Activated CD8-positive, alpha-beta memory T cell treated with anti-CD3 and anti-CD28 coated beads, Interleukin-2, amount 10 ng/mL, durations not matched to agents 7 days and 5 days (primary cell): ENCODE results near the gene BMP8B. TPM values are rescaled to one million over a fixed set of nuclear protein-coding genes. Genes with fewer than 3 reads are reported as not detected.
A peak's percentile ranks its signal among the peaks of the same experiment; 100 is the strongest.
"Not testable (repeated sequence)": the region's sequence is repeated elsewhere in the genome, so short reads cannot be mapped to it uniquely, and the experiment has no call there.

ENCODE experiments used
- ATAC-seq: fragments of 150-1000 bp; cut with Tn5 transposase; one replicate; pipeline ENCODE4 v1.10.0; 2021; ENCODE audit warnings: moderate library complexity
- CTCF ChIA-PET: fragments of 350-600 bp; sonication (Branson Sonifier 250); formaldehyde crosslinking; loops from one replicate; lab custom pipeline; 2021; ENCODE audit warnings: antibody characterized with exemption; lab: Charles Lee
- DNase-seq: peaks from one replicate; pipeline ENCODE4 v3.0.0-alpha.2; 2020
- H3K27ac Mint-ChIP-seq: one replicate; pipeline ENCODE4 v1.8.0; 2021; ENCODE audit warnings: mild to moderate bottlenecking, mixed read lengths
- H3K27me3 Mint-ChIP-seq: one replicate; pipeline ENCODE4 v1.8.0; 2021; ENCODE audit warnings: mixed read lengths
- H3K36me3 Mint-ChIP-seq: one replicate; pipeline ENCODE4 v1.8.0; 2021; ENCODE audit warnings: mild to moderate bottlenecking, mixed read lengths
- H3K4me1 Mint-ChIP-seq: one replicate; pipeline ENCODE4 v1.8.0; 2021; ENCODE audit warnings: mixed read lengths
- H3K4me3 Mint-ChIP-seq: one replicate; pipeline ENCODE4 v1.8.0; 2021; ENCODE audit warnings: mild to moderate bottlenecking, moderate library complexity, mixed read lengths
- H3K9me3 Mint-ChIP-seq: one replicate; pipeline ENCODE4 v1.8.0; 2022; ENCODE audit warnings: low read depth, mixed read lengths
- total RNA-seq, 2 experiments: library from RNA; stranded (reverse); gene quantifications; one replicate each; pipeline ENCODE4 v1.2.3, GENCODE V29; 2021

BMP8B gene
- total RNA-seq, 2 experiments from 2014 or later: 0.47 to 0.61 TPM

- Mint-ChIP-seq H3K27me3 (no peaks in the 10 kb centered on the region), H3K4me3 (no peak overlapping the region), H3K4me1 (peaks cover 11% of the 10 kb centered on the region), H3K27ac (no peak overlapping the region), H3K9me3 (no peaks in the 10 kb centered on the region), H3K36me3 (peaks cover 2% of the 10 kb centered on the region)
- DNase-seq (no peak), ATAC-seq (no peak)
- CTCF ChIA-PET: interaction anchor here (0.7 to 1.5 kb wide), 4 partner anchors 41 to 1343 kb away, joined by 3 to 4 read pairs (median 3); no protein-coding TSS in a partner anchor
Observed at GRCh38 chr1:39802496-39803260, 14.0 kb upstream of the BMP8B start.

- Mint-ChIP-seq H3K9me3 (no peaks in the 10 kb centered on the region), H3K4me1 (peaks cover 15% of the 10 kb centered on the region), H3K36me3 (peaks cover 2% of the 10 kb centered on the region), H3K27ac (no peak overlapping the region), H3K4me3 (no peak overlapping the region), H3K27me3 (no peaks in the 10 kb centered on the region)
- DNase-seq (no peak), ATAC-seq (no peak)
- CTCF ChIA-PET: interaction anchor here (0.8 to 3.4 kb wide), 23 partner anchors 11 to 234 kb away, joined by 3 to 29 read pairs (median 4); partner anchors contain the start of genes MYCL, NT5C1A and PPIE
Observed at GRCh38 chr1:39800471-39800835, 11.8 kb upstream of the BMP8B start.

DNA sequence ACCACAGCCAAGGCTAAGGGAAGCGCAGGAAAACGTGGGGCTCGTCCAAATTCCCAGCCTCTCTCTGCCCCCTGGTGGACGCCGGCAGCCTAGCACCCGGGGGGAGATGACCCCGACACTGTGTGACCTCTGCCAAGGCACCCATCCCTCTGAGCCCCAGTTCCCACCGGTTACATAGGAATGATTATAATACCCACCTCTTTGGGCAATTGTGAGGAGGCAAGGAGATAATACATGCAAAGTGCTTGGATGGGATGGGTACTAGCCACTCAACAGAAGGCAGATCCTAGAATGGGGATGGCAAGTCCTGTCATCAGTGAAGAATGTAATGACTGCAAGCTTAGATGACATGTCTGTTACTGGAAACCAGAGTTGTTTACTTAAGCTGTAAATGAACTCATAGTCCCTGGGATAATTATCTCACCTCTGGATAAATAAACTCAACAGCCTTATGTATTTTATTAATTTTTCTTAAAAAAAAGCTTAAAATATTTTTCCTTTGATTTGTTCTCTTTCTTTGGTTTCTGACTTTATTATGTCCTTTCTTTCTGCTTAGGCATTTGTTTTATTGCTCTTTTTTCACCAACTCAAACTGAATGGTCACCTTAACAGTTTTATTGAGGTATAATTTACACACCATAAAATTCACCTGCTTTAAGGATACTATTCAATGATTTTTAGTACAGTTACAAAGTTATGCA lies 11.3 kb upstream of the BMP8B start:
- Mint-ChIP-seq H3K4me3 (peak overlapping the region; percentile 64), H3K9me3 (no peaks in the 10 kb centered on the region), H3K36me3 (no peaks in the 10 kb centered on the region), H3K27me3 (no peaks in the 10 kb centered on the region), H3K4me1 (peaks cover 15% of the 10 kb centered on the region), H3K27ac (peak overlapping the region; percentile 87)
- ATAC-seq (peak; percentile 72), DNase-seq (peak; percentile 80)
- CTCF ChIA-PET: interaction anchor here (0.6 to 3.4 kb wide), 38 partner anchors 9 to 235 kb away, joined by 3 to 29 read pairs (median 4); partner anchors contain the start of genes HPCAL4, MYCL, NT5C1A and PPIE

DNA sequence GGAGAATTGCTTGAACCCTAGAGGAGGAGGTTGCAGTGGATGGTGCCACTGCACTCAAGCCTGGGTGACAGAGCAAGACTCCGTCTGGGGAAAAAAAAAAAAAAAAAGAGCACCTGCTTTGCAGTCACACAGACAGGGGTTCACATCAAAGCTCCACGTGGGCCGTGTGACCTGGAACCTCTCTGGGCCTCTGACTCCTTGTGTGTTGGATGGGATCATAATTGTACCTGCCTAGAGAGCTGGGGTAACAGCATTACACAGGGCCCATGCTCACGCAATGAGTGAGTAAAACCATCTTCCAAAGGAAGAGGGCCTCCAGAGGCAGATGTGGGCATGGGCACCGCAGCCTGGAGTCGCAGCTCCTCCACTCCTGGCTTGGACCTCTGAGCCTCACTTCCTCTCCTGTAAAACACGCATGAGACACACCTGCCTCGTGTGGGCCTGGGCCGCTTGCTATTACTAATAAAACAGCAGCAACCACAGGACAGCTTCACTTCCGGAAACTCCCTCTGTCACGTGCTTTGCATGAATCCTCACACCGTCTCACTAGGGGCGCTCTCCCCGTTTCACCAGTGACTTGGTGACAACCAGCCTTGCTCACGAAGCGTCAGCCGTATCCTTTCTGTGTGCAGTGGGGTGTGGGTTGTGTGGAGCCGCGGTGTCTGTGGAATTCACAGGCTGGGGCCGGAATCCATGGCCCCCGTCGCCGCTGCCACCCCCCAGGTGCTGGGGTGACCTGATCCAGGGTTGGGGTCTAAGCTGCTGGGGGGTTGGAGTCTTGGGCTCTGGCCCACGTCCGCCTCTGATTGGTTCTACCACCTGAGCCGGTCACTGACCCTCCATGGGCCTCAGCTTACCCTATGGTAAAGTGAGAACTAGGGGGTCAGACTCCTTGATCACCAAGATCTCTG lies 10.4 kb upstream of the BMP8B start:
- peak; percentile 96 for DNase-seq
- not testable (repeated sequence) for H3K9me3 Mint-ChIP-seq, H3K27me3 Mint-ChIP-seq, H3K36me3 Mint-ChIP-seq
- CTCF ChIA-PET: interaction anchor here (0.5 to 3.4 kb wide), 43 partner anchors 8 to 615 kb away, joined by 3 to 29 read pairs (median 4); partner anchors contain the start of genes HPCAL4, MYCL, NT5C1A and PPIE
- ATAC-seq: peak; percentile 97
- H3K4me1 Mint-ChIP-seq: peaks cover 15% of the 10 kb centered on the region
- H3K27ac Mint-ChIP-seq: peak overlapping the region; percentile 87
- peak overlapping the region; percentile 64 for H3K4me3 Mint-ChIP-seq

- no peak for ATAC-seq
- no peak overlapping the region for H3K27ac Mint-ChIP-seq
- H3K4me1 Mint-ChIP-seq: peaks cover 21% of the 10 kb centered on the region
- no peaks in the 10 kb centered on the region for H3K36me3 Mint-ChIP-seq
- CTCF ChIA-PET: no interaction called here
- DNase-seq: no peak
- H3K9me3 Mint-ChIP-seq: no peaks in the 10 kb centered on the region
- H3K4me3 Mint-ChIP-seq: no peak overlapping the region
- H3K27me3 Mint-ChIP-seq: peaks cover 10% of the 10 kb centered on the region
Observed at GRCh38 chr1:39795651-39796050, 7.0 kb upstream of the BMP8B start.

GRCh38 chr1:39791838-39792237 lies 3.2 kb upstream of the BMP8B start:
- no peaks in the 10 kb centered on the region for H3K9me3 Mint-ChIP-seq
- H3K4me1 Mint-ChIP-seq: peaks cover 16% of the 10 kb centered on the region
- peaks cover 28% of the 10 kb centered on the region for H3K27me3 Mint-ChIP-seq
- H3K4me3 Mint-ChIP-seq: no peak overlapping the region
- ATAC-seq (no peak), DNase-seq (no peak)
- no peaks in the 10 kb centered on the region for H3K36me3 Mint-ChIP-seq
- no peak overlapping the region for H3K27ac Mint-ChIP-seq
- CTCF ChIA-PET: interaction anchor here (1.2 to 1.4 kb wide), 2 partner anchors 10 to 110 kb away, joined by 3 read pairs; partner anchors contain the start of gene MYCL

GRCh38 chr1:39789571-39790110 lies 976 bp upstream of the BMP8B start:
- peak overlapping the region; percentile 36 for H3K27ac Mint-ChIP-seq
- DNase-seq (no peak), ATAC-seq (no peak)
- H3K27me3 Mint-ChIP-seq: peaks cover 32% of the 10 kb centered on the region
- H3K4me1 Mint-ChIP-seq: peaks cover 12% of the 10 kb centered on the region
- peak overlapping the region; percentile 69 for H3K4me3 Mint-ChIP-seq
- no peaks in the 10 kb centered on the region for H3K9me3 Mint-ChIP-seq
- CTCF ChIA-PET: interaction anchor here (0.6 to 1.3 kb wide), 3 partner anchors 9 to 188 kb away, joined by 3 to 18 read pairs (median 3); no protein-coding TSS in a partner anchor
- no peaks in the 10 kb centered on the region for H3K36me3 Mint-ChIP-seq

GRCh38 chr1:39788426-39788757 lies 273 bp downstream of the BMP8B start:
- DNase-seq (no peak), ATAC-seq (peak; percentile 31)
- no peaks in the 10 kb centered on the region for H3K9me3 Mint-ChIP-seq
- peaks cover 12% of the 10 kb centered on the region for H3K4me1 Mint-ChIP-seq
- no peaks in the 10 kb centered on the region for H3K36me3 Mint-ChIP-seq
- CTCF ChIA-PET: no interaction called here
- no peak overlapping the region for H3K4me3 Mint-ChIP-seq
- peaks cover 32% of the 10 kb centered on the region for H3K27me3 Mint-ChIP-seq
- no peak overlapping the region for H3K27ac Mint-ChIP-seq

- CTCF ChIA-PET: interaction anchor here (1.1 kb wide), 1 partner anchor 11 kb away, joined by 4 read pairs; no protein-coding TSS in a partner anchor
- DNase-seq, H3K4me3 Mint-ChIP-seq, ATAC-seq, H3K27ac Mint-ChIP-seq, H3K9me3 Mint-ChIP-seq, H3K36me3 Mint-ChIP-seq: not testable (repeated sequence)
- peaks cover 32% of the 10 kb centered on the region for H3K27me3 Mint-ChIP-seq
- peaks cover 12% of the 10 kb centered on the region for H3K4me1 Mint-ChIP-seq
Observed at GRCh38 chr1:39787964-39788363, 701 bp downstream of the BMP8B start.

DNA sequence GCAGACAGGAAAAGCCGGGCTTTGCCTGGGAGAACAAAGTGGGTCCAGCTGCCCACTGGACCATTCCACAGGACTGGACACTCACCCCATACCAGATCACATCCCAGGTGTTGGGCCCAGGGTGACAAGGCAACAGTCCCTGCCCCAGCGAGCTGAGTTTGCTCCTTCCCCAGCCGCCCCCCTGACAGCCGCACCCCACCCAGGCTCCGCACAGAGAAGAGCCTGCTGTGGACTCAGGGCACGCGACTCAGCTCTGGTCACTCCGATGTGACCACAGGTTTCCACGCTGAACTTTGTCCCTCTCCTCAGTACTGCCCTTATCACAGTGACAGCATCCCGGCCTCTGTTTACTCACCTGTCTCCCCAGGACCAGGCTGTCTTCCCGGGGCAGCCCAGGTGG lies 1.2 kb downstream of the BMP8B start:
- Mint-ChIP-seq H3K27ac (no peak overlapping the region), H3K36me3 (no peaks in the 10 kb centered on the region), H3K9me3 (no peaks in the 10 kb centered on the region), H3K27me3 (peaks cover 30% of the 10 kb centered on the region), H3K4me3 (peak overlapping the region; percentile 32), H3K4me1 (peaks cover 7% of the 10 kb centered on the region)
- DNase-seq (no peak), ATAC-seq (no peak)
- CTCF ChIA-PET: interaction anchor here (1.1 kb wide), 1 partner anchor 12 kb away, joined by 4 read pairs; no protein-coding TSS in a partner anchor

DNA sequence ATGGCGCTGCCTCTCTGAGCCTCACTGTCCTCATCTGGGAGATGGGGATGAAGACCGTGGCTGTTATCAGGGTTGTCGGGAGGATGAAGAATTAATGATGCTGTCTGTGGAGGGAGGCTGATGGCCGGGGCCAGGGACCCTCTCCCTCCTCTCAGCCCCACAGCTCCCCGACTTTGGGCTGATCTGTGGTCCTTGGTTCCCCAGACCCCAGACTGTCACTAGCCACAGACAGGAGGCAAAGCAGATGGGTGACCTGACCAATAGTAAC lies 1.6 kb downstream of the BMP8B start:
- CTCF ChIA-PET: interaction anchor here (1.1 kb wide), 1 partner anchor 12 kb away, joined by 4 read pairs; no protein-coding TSS in a partner anchor
- not testable (repeated sequence) for H3K4me3 Mint-ChIP-seq, H3K27ac Mint-ChIP-seq, H3K9me3 Mint-ChIP-seq, ATAC-seq, H3K36me3 Mint-ChIP-seq, H3K4me1 Mint-ChIP-seq, DNase-seq
- H3K27me3 Mint-ChIP-seq: peaks cover 28% of the 10 kb centered on the region

DNA sequence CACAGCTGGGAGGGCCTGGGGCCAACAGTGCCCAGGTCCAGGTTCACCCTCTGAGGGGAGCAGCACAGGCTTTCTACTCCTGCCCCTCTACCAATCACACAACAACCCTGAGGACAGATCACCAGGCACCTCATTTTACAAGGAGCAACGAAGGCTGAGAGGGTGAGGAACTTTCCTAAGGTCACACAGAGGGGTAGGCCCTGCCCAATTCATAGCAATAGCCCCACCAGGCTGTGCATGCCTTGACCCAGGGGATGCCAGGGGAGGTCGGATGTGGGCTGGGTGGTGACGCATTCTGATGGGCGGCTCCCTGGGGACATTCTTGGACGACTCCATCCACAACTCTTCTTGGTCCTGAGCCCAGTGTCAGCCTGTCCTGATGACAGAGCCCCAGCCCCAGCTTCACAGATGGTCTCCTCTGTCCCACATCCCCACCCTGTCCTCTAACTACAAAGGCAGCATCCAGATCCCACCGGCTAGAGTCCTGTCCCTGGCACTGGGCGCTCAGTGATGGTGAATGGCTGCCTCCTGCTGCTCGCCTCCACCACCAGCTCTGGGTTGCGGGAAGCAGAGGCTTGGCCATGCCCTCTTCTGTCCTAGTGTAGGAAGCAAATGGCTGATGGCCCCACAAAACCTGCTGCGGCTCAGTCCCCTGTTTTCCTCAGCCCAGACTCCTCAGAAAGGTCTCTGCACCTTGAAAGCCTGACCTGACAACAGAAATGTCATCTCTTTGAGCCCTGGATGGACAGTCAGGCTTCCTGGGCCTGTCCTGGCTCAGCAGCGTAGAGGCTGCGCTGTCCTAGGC lies 2.2 kb downstream of the BMP8B start:
- ATAC-seq, H3K36me3 Mint-ChIP-seq, DNase-seq, H3K4me3 Mint-ChIP-seq, H3K4me1 Mint-ChIP-seq, H3K9me3 Mint-ChIP-seq, H3K27ac Mint-ChIP-seq: not testable (repeated sequence)
- H3K27me3 Mint-ChIP-seq: peaks cover 27% of the 10 kb centered on the region
- CTCF ChIA-PET: interaction anchor here (1.0 kb wide), 1 partner anchor 13 kb away, joined by 3 read pairs; no protein-coding TSS in a partner anchor
